Posterior vena cava (tissue), 2 donors: ENCODE data around the gene FRMPD1. TPM values are rescaled to one million over a fixed set of nuclear protein-coding genes. Genes with fewer than 3 reads are reported as not detected.
A peak's percentile ranks its signal among the peaks of the same experiment; 100 is the strongest.
"Not testable (repeated sequence)": the region's sequence is repeated elsewhere in the genome, so short reads cannot be mapped to it uniquely, and the experiment has no call there.

ENCODE experiments used
- DNase-seq: peaks from one replicate; pipeline ENCODE4 v3.0.0-alpha.2; 2020; ENCODE audit warnings: low spot score
- intact Hi-C, 2 donors: fragments of 100-400 bp; cut with DNase I; formaldehyde crosslinking; loops; one replicate each; pipeline versions ENCODE4 v1.14.1 to v1.14.2; 2022 to 2023
- total RNA-seq, 2 donors: library from RNA; stranded (reverse); fragmentation: NEBNext Ultra II Directional; extraction: Animal tissue kit (Norgen Biotek cat#: 25700); gene quantifications; one replicate each; pipeline ENCODE4 v1.2.1, GENCODE V29; 2021
- donor health status: DM: yes; HTN: yes; CAD: no.
- donor health status: DM: yes; HTN: yes; CAD: no.

FRMPD1 gene
- total RNA-seq, 2 donors from 2014 or later, result 0.05 TPM; not detected in 1

DNA sequence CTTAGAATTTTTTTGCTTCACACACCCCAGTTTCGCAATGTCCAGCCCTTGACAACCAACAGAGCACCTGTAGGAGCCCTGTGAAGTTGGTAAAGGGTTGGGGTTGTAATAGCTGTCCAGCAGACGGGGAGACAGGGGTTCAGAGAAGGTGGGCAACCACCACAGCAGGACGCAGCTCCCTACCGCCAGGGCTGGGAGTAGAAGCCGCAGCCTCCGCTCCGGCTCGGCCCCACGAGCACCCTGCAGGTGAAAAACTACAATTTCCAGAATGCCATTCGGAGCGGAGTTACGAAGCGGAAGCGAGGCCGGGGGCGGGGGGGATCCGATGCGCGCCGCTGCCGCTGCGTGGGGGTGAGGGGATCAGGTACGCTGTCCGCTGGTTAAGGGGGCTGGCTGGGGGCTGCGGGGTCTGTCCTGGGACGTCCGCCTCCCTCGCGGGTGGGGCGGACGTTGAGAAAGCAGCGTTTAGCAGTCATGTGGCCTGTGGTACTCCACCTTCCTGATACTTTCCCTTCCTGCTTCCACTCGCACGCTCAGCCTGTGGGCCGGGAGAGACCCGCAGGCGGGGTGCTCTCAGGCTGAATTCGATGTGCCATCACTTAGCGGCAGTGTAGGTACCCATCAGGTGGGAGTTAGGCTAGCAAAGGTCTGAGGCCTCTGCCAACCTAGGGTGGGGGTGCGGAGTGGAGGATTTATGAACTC is 102.9 kb downstream of the FRMPD1 start, which contains the start of gene TRMT10B:
Gene TRMT10B (plus strand): TSS at position 317 of the 702 bp plus-strand sequence. CDS start 8,127 bp downstream, outside the sequence.
- peak; percentile 91 for DNase-seq
- intact Hi-C loops, result no loop called here

DNA sequence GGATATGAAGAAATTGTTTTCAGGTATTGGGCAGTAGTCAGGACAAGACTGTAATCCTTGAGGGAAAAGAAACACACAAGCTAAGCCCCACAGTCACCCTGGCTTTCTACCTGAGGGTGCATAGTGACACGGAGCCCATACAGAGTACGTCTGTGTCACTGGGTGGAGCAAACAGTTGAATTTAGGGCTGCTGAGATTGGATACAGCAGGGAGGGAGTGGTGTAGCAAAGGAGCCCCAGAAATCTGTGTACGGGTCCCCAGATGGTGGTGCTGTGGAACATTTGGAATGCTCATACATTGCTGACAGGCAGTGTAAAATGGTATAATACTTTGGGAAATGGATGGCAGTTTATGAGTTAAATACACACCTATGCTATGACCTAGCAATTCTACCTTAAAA is 108.0 kb downstream of the FRMPD1 start:
- intact Hi-C loops, result no loop called here
- no peak for DNase-seq

DNA sequence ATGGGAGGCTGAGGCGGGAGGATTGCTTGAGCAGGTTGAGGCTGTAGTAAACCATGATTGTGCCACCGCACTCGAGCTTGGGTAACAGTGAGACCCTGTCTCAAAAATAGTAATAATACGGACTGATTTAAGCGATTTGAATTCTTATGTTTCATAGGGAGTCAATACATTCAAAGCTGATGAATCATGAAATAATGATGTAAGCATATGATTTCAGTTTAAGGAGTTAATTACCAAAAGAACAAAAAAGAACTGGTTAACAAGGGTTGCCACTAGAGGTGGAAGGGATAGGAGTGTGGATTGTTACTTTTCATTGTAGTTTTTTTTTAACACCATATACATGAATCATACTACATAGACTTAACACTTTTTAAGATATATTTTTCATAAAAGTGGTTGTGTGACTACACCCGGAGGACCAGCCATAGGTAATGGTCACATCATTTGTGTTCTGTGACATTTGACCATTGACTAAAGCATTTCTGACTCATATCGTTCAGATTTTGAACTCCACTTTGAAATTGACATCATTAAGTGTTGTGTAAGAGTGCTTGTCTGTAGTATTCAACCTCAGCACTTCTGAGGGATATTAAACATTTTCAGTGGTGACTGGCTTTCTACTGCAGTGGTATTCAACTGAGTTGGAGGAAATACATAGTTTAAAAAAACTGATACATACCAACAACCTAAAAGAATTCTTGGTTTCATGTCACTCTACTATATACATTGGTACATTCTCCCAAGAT is 109.8 kb downstream of the FRMPD1 start:
- no peak for DNase-seq
- intact Hi-C loops, result no loop called here

DNA sequence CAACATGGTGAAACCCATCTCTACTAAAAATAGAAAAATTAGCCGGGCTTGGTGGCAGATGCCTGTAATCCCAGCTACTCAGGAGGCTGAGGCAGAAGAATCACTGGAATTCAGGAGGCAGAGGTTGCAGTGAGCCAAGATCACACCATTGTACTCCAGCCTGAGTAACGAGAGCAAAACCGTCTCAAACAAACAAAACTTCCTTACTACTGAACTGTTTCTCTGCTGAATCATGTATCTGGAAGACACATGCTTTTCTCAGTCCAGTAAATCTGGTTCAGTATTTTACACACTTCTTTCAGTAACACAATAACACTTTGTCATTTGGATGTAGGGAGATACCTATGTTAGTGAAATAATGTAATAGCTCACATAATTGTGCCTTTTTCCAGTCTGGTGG is 110.8 kb downstream of the FRMPD1 start:
- DNase-seq, result no peak
- intact Hi-C loops, result no loop called here

DNA sequence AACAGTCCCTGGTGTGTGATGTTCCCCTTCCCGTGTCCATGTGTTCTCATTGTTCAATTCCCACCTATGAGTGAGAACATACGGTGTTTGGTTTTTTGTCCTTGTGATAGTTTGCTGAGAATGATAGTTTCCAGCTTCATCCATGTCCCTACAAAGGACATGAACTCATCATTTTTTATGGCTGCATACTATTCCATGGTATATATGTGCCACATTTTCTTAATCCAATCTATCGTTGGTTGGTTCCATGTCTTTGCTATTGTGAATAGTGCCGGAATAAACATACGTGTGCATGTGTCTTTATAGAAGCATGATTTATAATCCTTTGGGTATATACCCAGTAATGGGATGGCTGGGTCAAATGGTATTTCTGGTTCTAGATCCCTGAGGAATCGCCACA is 114.5 kb downstream of the FRMPD1 start:
- DNase-seq, intact Hi-C loops: not testable (repeated sequence)

GRCh38 chr9:37769306-37769705 is 118.6 kb downstream of the FRMPD1 start:
- intact Hi-C loops, result loop anchor here in 1 of 2 donors (2.0 kb wide), 1 partner anchor 59 kb away; no protein-coding TSS in a partner anchor

DNA sequence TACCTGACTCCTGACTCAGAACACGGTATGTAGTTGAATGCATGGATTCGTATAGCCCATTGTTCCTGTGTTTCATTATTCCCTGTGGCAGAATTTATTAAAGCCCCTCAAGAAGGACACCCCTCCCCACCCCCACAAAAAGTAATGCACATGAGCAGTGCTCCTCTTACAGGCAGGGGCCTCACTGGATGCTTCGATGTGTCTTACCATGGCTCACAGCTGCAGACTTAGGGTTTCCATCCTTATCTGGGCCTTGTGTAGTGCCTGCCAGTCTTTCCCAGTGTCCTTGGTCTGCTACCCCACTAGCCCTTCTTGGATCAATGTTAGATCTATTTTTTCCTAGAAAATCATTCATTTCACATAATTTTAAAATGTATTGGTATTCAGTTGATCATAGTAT is 119.2 kb downstream of the FRMPD1 start:
- intact Hi-C loops, result loop anchor here (2.0 to 10.0 kb wide), 2 partner anchors 59 to 275 kb away; no protein-coding TSS in a partner anchor
- DNase-seq, result no peak

More at GRCh38 chr9:37769306-37769705, 118.6 kb downstream of the FRMPD1 start:
- no peak for DNase-seq

DNA sequence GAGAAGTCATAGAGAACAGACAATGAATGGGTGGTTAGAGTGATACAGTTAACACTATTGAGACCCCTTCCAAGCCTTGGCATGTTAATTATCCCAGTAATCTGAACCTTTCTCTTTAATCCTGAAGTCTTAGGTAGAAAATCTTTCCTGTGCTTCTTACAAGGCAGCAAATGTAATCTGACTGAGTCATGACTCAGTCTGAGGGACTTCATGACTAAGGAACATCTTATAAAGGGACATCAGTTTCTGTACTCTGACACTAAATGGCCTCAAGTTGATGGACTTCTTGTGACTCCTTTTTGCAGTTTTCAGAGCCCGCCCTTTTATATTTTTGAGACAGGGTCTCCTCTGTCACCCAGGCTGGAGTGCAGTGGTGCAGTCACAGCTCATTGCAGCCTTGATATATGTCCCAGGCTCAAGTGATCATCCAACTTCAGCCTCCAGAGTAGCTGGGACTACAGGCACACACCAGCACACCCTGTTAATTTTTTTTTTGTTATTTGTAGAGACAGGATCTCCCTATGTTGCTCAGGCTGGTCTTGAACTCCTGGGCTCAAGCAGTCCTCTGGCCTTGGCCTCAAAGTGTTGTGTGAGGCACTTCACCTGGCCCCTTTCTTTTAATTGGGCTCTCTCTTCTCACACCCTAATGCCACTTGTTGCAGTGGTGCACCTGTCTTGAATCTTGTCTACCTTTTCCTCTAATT is 124.6 kb downstream of the FRMPD1 start:
- intact Hi-C loops, result loop anchor here in 1 of 2 donors (10.0 kb wide), 1 partner anchor 281 kb away; no protein-coding TSS in a partner anchor
- no peak for DNase-seq

- intact Hi-C loops, result loop anchor here in 1 of 2 donors (10.0 kb wide), 1 partner anchor 282 kb away; no protein-coding TSS in a partner anchor
- no peak for DNase-seq
Measured at GRCh38 chr9:37776328-37776727, 125.6 kb downstream of the FRMPD1 start.

- intact Hi-C loops, result loop anchor here in 1 of 2 donors (10.0 kb wide), 1 partner anchor 284 kb away; no protein-coding TSS in a partner anchor
- DNase-seq, result no peak
Measured at GRCh38 chr9:37778534-37778933, 127.8 kb downstream of the FRMPD1 start.

- DNase-seq, result no peak
- intact Hi-C loops, result no loop called here
Measured at GRCh38 chr9:37784291-37784615, 133.5 kb downstream of the FRMPD1 start.

GRCh38 chr9:37784616-37785483 is 134.1 kb downstream of the FRMPD1 start, which contains the start of gene EXOSC3:
Gene EXOSC3 (minus strand): TSS chr9:37785064. CDS start chr9:37785044, 20 bp downstream.
- peak; percentile 98 for DNase-seq
- intact Hi-C loops, result no loop called here

DNA sequence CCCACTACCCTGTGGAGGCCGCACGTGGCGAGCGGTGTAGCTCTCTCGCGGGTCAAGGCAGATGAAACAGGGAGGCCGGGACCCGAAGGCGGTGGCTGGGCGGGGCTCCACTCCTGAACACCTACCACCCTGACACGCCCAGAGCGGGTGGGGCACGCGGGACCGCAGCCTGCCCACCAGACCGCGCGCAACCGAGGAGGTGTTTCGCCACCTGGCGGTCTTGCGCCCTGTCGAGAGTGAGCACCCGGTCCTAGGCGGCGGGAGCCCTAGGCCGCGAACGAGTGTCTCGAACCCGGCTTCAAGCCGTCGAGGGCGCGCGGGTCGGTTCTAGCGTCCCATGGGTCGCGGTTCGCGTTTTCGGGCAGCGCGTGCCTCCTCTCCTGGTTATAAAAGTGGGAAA is 136.3 kb downstream of the FRMPD1 start:
- DNase-seq, result peak; percentile 78
- intact Hi-C loops, result no loop called here

- intact Hi-C loops, result no loop called here
- DNase-seq, result no peak
Measured at GRCh38 chr9:37788332-37788731, 137.6 kb downstream of the FRMPD1 start.

GRCh38 chr9:37790096-37790495 is 139.3 kb downstream of the FRMPD1 start:
- no peak for DNase-seq
- intact Hi-C loops, result no loop called here

DNA sequence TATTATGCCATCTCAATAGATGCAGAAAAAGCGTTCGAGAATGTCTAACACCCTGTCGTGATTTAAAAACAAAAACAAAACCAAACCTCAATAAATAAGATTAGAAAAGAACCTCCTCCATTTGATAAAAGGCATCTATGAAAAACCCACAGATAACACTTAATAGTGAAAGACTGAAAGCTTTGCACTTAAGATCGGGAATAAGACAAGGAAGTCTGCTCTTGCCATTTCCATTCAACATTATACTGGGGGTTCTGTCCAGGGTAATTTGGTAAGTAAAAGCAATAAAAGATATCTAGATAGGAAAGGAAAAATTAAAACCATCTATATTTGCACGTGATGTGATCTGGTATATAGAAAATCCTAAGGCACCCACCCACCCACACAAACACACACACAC is 141.4 kb downstream of the FRMPD1 start:
- no peak for DNase-seq
- intact Hi-C loops, result no loop called here

DNA sequence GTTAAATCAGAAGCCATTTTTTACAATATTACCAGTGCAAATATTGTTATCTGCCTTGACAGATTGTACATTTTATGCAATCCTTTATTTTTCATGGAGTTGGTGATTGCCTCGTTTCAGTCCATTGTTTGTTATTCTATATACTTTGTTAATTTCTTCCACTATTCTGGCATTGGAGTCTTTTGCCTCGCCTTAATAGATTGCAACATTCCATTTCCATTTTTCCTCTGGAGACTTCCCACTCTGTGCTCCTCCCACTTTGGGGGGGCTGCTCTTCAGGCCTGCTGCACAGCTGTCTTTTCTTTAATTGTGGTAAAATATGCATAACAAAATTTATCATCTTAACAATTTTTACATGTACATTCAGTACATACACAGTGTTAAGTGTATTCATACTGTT is 145.5 kb downstream of the FRMPD1 start:
- DNase-seq, result no peak
- intact Hi-C loops, result no loop called here
